HUES48 (cell line): ENCODE data around the gene CELF4.
"Not testable (repeated sequence)": the region's sequence is repeated elsewhere in the genome, so short reads cannot be mapped to it uniquely, and the experiment has no call there.

ENCODE experiments used
- H3K27ac ChIP-seq: one replicate; pipeline ENCODE4 v1.7.0; 2013; ENCODE audit warnings: low read depth, low read length, inconsistent platforms
- H3K27me3 ChIP-seq: 2 replicates; pipeline ENCODE4 v1.6.1; 2013; ENCODE audit warnings: mild to moderate bottlenecking, low read length; ENCODE audit not compliant: control insufficient read depth, insufficient read depth
- H3K36me3 ChIP-seq: 2 replicates; pipeline ENCODE4 v1.6.1; 2013; ENCODE audit warnings: low read length; ENCODE audit not compliant: control insufficient read depth, insufficient read depth
- H3K4me1 ChIP-seq: 2 replicates; pipeline ENCODE4 v1.6.1; 2013; ENCODE audit warnings: mild to moderate bottlenecking, low read length; ENCODE audit not compliant: control insufficient read depth, insufficient read depth
- H3K4me3 ChIP-seq: 2 replicates; pipeline ENCODE4 v1.5.1; 2013; ENCODE audit warnings: mild to moderate bottlenecking, low read depth, low read length
- H3K9ac ChIP-seq: 2 replicates; pipeline ENCODE4 v1.6.1; 2013; ENCODE audit warnings: mild to moderate bottlenecking, low read depth, low read length, moderate library complexity
- H3K9me3 ChIP-seq: 2 replicates; pipeline ENCODE4 v1.6.1; 2013; ENCODE audit warnings: low read length; ENCODE audit not compliant: control insufficient read depth, insufficient read depth

CELF4 gene

GRCh38 chr18:37358061-37358460, 207.5 kb downstream of the CELF4 start:
- H3K27me3 ChIP-seq, result peaks cover 45% of the 10 kb centered on the region
- H3K36me3 ChIP-seq, H3K9ac ChIP-seq, H3K27ac ChIP-seq, H3K4me3 ChIP-seq, H3K9me3 ChIP-seq: not testable (repeated sequence)
- H3K4me1 ChIP-seq, result peaks cover 22% of the 10 kb centered on the region

- Histone ChIP-seq H3K36me3 (no peaks in the 10 kb centered on the region), H3K9ac (no peak overlapping the region), H3K4me3 (no peak overlapping the region)
Measured at GRCh38 chr18:37355772-37356171, 209.8 kb downstream of the CELF4 start.

GRCh38 chr18:37351110-37351509, 214.5 kb downstream of the CELF4 start:
- Histone ChIP-seq H3K9me3 (no peaks in the 10 kb centered on the region), H3K27ac (no peak overlapping the region), H3K27me3 (no peaks in the 10 kb centered on the region; the same call in 1 of the 2 replicates), H3K4me3 (no peak overlapping the region), H3K4me1 (no peaks in the 10 kb centered on the region; the same call in 1 of the 2 replicates), H3K9ac (no peak overlapping the region), H3K36me3 (no peaks in the 10 kb centered on the region)

More at GRCh38 chr18:37355772-37356171, 209.8 kb downstream of the CELF4 start:
- peaks cover 6% of the 10 kb centered on the region for H3K4me1 ChIP-seq
- H3K27ac ChIP-seq, result no peak overlapping the region
- no peaks in the 10 kb centered on the region for H3K9me3 ChIP-seq
- peaks cover 23% of the 10 kb centered on the region for H3K27me3 ChIP-seq

GRCh38 chr18:37348729-37349128, 216.9 kb downstream of the CELF4 start:
- Histone ChIP-seq H3K27ac (no peak overlapping the region), H3K36me3 (no peaks in the 10 kb centered on the region), H3K9me3 (no peaks in the 10 kb centered on the region), H3K27me3 (peaks cover 13% of the 10 kb centered on the region), H3K4me1 (no peaks in the 10 kb centered on the region; the same call in 1 of the 2 replicates), H3K4me3 (no peak overlapping the region), H3K9ac (no peak overlapping the region)

- Histone ChIP-seq H3K27me3 (peaks cover 17% of the 10 kb centered on the region), H3K9ac (no peak overlapping the region)
Measured at GRCh38 chr18:37346048-37346447, 219.6 kb downstream of the CELF4 start.

GRCh38 chr18:37343542-37343851, 222.1 kb downstream of the CELF4 start:
- Histone ChIP-seq H3K9ac (no peak overlapping the region), H3K9me3 (no peaks in the 10 kb centered on the region), H3K36me3 (no peaks in the 10 kb centered on the region), H3K27me3 (peaks cover 17% of the 10 kb centered on the region), H3K4me1 (no peaks in the 10 kb centered on the region; the same call in 1 of the 2 replicates), H3K4me3 (no peak overlapping the region), H3K27ac (no peak overlapping the region)

More at GRCh38 chr18:37346048-37346447, 219.6 kb downstream of the CELF4 start:
- H3K4me1 ChIP-seq, result no peaks in the 10 kb centered on the region; the same call in 1 of the 2 replicates
- H3K4me3 ChIP-seq, result no peak overlapping the region
- no peaks in the 10 kb centered on the region for H3K9me3 ChIP-seq
- no peak overlapping the region for H3K27ac ChIP-seq
- H3K36me3 ChIP-seq, result no peaks in the 10 kb centered on the region

GRCh38 chr18:37341473-37342086, 224.0 kb downstream of the CELF4 start:
- H3K27me3 ChIP-seq, result peaks cover 17% of the 10 kb centered on the region
- no peaks in the 10 kb centered on the region for H3K9me3 ChIP-seq
- H3K27ac ChIP-seq, result no peak overlapping the region
- no peak overlapping the region for H3K9ac ChIP-seq
- H3K4me1 ChIP-seq, result no peaks in the 10 kb centered on the region
- H3K4me3 ChIP-seq, result no peak overlapping the region
- no peaks in the 10 kb centered on the region for H3K36me3 ChIP-seq

- H3K9me3 ChIP-seq, result no peaks in the 10 kb centered on the region
- no peaks in the 10 kb centered on the region for H3K4me1 ChIP-seq
- no peak overlapping the region for H3K9ac ChIP-seq
- peaks cover 17% of the 10 kb centered on the region for H3K27me3 ChIP-seq
- no peak overlapping the region for H3K27ac ChIP-seq
- H3K36me3 ChIP-seq, result no peaks in the 10 kb centered on the region
- no peak overlapping the region for H3K4me3 ChIP-seq
Measured at GRCh38 chr18:37341016-37341415, 224.6 kb downstream of the CELF4 start.

GRCh38 chr18:37339701-37340215, 225.8 kb downstream of the CELF4 start:
- no peaks in the 10 kb centered on the region for H3K9me3 ChIP-seq
- no peak overlapping the region for H3K27ac ChIP-seq
- H3K9ac ChIP-seq, result no peak overlapping the region
- H3K36me3 ChIP-seq, result no peaks in the 10 kb centered on the region
- H3K4me3 ChIP-seq, result no peak overlapping the region
- peaks cover 13% of the 10 kb centered on the region for H3K27me3 ChIP-seq
- H3K4me1 ChIP-seq, result no peaks in the 10 kb centered on the region

GRCh38 chr18:37336568-37337285, 228.9 kb downstream of the CELF4 start:
- Histone ChIP-seq H3K27me3 (no peaks in the 10 kb centered on the region), H3K36me3 (no peaks in the 10 kb centered on the region), H3K4me1 (no peaks in the 10 kb centered on the region), H3K27ac (no peak overlapping the region), H3K9ac (no peak overlapping the region), H3K4me3 (no peak overlapping the region), H3K9me3 (no peaks in the 10 kb centered on the region)

GRCh38 chr18:37335409-37335736, 230.2 kb downstream of the CELF4 start:
- H3K36me3 ChIP-seq, result no peaks in the 10 kb centered on the region
- H3K4me3 ChIP-seq, result no peak overlapping the region
- H3K4me1 ChIP-seq, result no peaks in the 10 kb centered on the region
- H3K9me3 ChIP-seq, result no peaks in the 10 kb centered on the region
- H3K27ac ChIP-seq, result no peak overlapping the region
- no peaks in the 10 kb centered on the region for H3K27me3 ChIP-seq
- H3K9ac ChIP-seq, result no peak overlapping the region
